Measurements from ENCODE around the gene PRDM16.

DNA sequence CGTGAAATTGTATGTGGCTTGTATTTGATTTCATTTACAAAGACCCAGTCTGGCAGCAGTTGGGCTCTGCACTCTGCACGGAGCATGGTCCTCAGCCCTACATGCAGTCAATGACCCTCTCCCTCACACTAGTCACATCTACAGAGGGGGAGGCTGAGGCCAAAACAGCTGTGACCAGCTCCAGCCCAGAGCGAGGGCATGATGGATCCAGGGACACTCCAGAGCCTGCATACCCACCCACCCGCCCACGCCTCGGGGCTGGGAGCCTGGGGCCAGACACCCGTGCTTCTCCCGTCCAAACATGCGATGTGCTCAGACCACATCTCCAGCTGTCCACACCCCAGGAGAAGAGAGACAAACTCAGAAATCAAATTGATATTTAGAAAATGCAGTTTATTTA is 14.0 kb upstream of the PRDM16 start:
- TF ChIP-seq CTCF (conservative IDR thresholded peaks at IDR 0.05; ENCODE audit: low read depth in 2 of 2), result no peak
- TF ChIP-seq ETS1 (IDR thresholded peaks at IDR 0.05), result no peak
- no peak for TF ChIP-seq POLR2AphosphoS5 (IDR thresholded peaks at IDR 0.05; ENCODE audit: low read depth)
- TF ChIP-seq EZH2 (IDR thresholded peaks at IDR 0.05; ENCODE audit: low read depth, unreplicated experiment), result no peak
- TF ChIP-seq, protein P1, sequence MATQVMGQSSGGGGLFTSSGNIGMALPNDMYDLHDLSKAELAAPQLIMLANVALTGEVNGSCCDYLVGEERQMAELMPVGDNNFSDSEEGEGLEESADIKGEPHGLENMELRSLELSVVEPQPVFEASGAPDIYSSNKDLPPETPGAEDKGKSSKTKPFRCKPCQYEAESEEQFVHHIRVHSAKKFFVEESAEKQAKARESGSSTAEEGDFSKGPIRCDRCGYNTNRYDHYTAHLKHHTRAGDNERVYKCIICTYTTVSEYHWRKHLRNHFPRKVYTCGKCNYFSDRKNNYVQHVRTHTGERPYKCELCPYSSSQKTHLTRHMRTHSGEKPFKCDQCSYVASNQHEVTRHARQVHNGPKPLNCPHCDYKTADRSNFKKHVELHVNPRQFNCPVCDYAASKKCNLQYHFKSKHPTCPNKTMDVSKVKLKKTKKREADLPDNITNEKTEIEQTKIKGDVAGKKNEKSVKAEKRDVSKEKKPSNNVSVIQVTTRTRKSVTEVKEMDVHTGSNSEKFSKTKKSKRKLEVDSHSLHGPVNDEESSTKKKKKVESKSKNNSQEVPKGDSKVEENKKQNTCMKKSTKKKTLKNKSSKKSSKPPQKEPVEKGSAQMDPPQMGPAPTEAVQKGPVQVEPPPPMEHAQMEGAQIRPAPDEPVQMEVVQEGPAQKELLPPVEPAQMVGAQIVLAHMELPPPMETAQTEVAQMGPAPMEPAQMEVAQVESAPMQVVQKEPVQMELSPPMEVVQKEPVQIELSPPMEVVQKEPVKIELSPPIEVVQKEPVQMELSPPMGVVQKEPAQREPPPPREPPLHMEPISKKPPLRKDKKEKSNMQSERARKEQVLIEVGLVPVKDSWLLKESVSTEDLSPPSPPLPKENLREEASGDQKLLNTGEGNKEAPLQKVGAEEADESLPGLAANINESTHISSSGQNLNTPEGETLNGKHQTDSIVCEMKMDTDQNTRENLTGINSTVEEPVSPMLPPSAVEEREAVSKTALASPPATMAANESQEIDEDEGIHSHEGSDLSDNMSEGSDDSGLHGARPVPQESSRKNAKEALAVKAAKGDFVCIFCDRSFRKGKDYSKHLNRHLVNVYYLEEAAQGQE (IDR thresholded peaks at IDR 0.05; ENCODE audit: unreplicated experiment), result no peak
- no peak for TF ChIP-seq JUNB (IDR thresholded peaks at IDR 0.05; ENCODE audit: unreplicated experiment)
- TF ChIP-seq EZH2phosphoT487 (IDR thresholded peaks at IDR 0.05; ENCODE audit: unreplicated experiment), result no peak
- TF ChIP-seq CREB1 (CRISPR knock-in tag; IDR thresholded peaks at IDR 0.05; ENCODE audit: low read depth), result no peak
- TF ChIP-seq NANOG (IDR thresholded peaks at IDR 0.05; ENCODE audit: borderline replicate concordance), result no peak
- no peak for TF ChIP-seq ZNF331 (CRISPR knock-in tag; IDR thresholded peaks at IDR 0.05; ENCODE audit: low read depth)
- TF ChIP-seq, protein P2, sequence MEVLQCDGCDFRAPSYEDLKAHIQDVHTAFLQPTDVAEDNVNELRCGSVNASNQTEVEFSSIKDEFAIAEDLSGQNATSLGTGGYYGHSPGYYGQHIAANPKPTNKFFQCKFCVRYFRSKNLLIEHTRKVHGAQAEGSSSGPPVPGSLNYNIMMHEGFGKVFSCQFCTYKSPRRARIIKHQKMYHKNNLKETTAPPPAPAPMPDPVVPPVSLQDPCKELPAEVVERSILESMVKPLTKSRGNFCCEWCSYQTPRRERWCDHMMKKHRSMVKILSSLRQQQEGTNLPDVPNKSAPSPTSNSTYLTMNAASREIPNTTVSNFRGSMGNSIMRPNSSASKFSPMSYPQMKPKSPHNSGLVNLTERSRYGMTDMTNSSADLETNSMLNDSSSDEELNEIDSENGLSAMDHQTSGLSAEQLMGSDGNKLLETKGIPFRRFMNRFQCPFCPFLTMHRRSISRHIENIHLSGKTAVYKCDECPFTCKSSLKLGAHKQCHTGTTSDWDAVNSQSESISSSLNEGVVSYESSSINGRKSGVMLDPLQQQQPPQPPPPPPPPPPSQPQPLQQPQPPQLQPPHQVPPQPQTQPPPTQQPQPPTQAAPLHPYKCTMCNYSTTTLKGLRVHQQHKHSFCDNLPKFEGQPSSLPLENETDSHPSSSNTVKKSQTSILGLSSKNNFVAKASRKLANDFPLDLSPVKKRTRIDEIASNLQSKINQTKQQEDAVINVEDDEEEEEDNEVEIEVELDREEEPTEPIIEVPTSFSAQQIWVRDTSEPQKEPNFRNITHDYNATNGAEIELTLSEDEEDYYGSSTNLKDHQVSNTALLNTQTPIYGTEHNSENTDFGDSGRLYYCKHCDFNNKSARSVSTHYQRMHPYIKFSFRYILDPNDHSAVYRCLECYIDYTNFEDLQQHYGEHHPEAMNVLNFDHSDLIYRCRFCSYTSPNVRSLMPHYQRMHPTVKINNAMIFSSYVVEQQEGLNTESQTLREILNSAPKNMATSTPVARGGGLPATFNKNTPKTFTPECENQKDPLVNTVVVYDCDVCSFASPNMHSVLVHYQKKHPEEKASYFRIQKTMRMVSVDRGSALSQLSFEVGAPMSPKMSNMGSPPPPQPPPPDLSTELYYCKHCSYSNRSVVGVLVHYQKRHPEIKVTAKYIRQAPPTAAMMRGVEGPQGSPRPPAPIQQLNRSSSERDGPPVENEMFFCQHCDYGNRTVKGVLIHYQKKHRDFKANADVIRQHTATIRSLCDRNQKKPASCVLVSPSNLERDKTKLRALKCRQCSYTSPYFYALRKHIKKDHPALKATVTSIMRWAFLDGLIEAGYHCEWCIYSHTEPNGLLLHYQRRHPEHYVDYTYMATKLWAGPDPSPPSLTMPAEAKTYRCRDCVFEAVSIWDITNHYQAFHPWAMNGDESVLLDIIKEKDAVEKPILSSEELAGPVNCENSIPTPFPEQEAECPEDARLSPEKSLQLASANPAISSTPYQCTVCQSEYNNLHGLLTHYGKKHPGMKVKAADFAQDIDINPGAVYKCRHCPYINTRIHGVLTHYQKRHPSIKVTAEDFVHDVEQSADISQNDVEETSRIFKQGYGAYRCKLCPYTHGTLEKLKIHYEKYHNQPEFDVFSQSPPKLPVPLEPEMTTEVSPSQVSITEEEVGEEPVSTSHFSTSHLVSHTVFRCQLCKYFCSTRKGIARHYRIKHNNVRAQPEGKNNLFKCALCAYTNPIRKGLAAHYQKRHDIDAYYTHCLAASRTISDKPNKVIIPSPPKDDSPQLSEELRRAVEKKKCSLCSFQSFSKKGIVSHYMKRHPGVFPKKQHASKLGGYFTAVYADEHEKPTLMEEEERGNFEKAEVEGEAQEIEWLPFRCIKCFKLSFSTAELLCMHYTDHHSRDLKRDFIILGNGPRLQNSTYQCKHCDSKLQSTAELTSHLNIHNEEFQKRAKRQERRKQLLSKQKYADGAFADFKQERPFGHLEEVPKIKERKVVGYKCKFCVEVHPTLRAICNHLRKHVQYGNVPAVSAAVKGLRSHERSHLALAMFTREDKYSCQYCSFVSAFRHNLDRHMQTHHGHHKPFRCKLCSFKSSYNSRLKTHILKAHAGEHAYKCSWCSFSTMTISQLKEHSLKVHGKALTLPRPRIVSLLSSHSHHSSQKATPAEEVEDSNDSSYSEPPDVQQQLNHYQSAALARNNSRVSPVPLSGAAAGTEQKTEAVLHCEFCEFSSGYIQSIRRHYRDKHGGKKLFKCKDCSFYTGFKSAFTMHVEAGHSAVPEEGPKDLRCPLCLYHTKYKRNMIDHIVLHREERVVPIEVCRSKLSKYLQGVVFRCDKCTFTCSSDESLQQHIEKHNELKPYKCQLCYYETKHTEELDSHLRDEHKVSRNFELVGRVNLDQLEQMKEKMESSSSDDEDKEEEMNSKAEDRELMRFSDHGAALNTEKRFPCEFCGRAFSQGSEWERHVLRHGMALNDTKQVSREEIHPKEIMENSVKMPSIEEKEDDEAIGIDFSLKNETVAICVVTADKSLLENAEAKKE (CRISPR knock-in tag; IDR thresholded peaks at IDR 0.05), result no peak

Measured in GM23338 (cell line).